ENCODE data around the gene ST7. TPM values are rescaled to one million over a fixed set of nuclear protein-coding genes. Genes with fewer than 3 reads are reported as not detected.

ST7 gene
- total and polyA plus RNA-seq, 5 donors from 2014 or later, result 7.3 to 15.5 (median 9.9) TPM

GRCh38 chr7:117048882-117049281, 95.6 kb downstream of the ST7 start:
- Histone ChIP-seq H3K27ac (ENCODE audit: insufficient read depth, low read length, poor library complexity, severe bottlenecking) (no peak overlapping the region), H3K9me3 (ENCODE audit: control insufficient read depth in 2 of 2, low read length in 2 of 2) (no peaks in the 10 kb centered on the region), H3K27me3 (ENCODE audit: control insufficient read depth, insufficient read depth, low read length) (no peaks in the 10 kb centered on the region), H3K36me3 (ENCODE audit: control insufficient read depth, insufficient read depth, low read length) (no peaks in the 10 kb centered on the region), H3K4me1 (ENCODE audit: control insufficient read depth, insufficient read depth, low read length, poor library complexity, severe bottlenecking) (peaks cover 6% of the 10 kb centered on the region), H3K4me3 (ENCODE audit: low read depth, low read length) (peak overlapping the region; percentile 38)
- peaks cover 4% of the 10 kb centered on the region for H3K36me3 Mint-ChIP-seq
- H3K4me3 Mint-ChIP-seq, result peak overlapping the region in 2 of 4 donors; percentile 3 to 51
- H3K4me1 Mint-ChIP-seq, result peaks cover 13 to 24% (median 17%) of the 10 kb centered on the region in 4 donors
- H3K9me3 Mint-ChIP-seq, result no peaks in the 10 kb centered on the region
- DNase-seq (peak in 1 of 3 donors; percentile 10), ATAC-seq (ENCODE audit: low read depth in 2 of 2) (no peak)
- no peaks in the 10 kb centered on the region for H3K27me3 Mint-ChIP-seq
- H3K27ac Mint-ChIP-seq, result peak overlapping the region in 2 of 3 donors; percentile 11 to 22

- Histone ChIP-seq H3K4me3 (ENCODE audit: low read depth, low read length) (no peak overlapping the region), H3K36me3 (ENCODE audit: control insufficient read depth, insufficient read depth, low read length) (no peaks in the 10 kb centered on the region), H3K9me3 (ENCODE audit: control insufficient read depth in 2 of 2, low read length in 2 of 2) (no peaks in the 10 kb centered on the region), H3K27ac (ENCODE audit: insufficient read depth, low read length, poor library complexity, severe bottlenecking) (no peak overlapping the region), H3K4me1 (ENCODE audit: control insufficient read depth, insufficient read depth, low read length, poor library complexity, severe bottlenecking) (peaks cover 6% of the 10 kb centered on the region), H3K27me3 (ENCODE audit: control insufficient read depth, insufficient read depth, low read length) (no peaks in the 10 kb centered on the region)
- Mint-ChIP-seq H3K36me3 (peaks cover 4% of the 10 kb centered on the region), H3K27ac (peak overlapping the region in 2 of 3 donors; percentile 12 to 32), H3K27me3 (no peaks in the 10 kb centered on the region), H3K4me3 (no peak overlapping the region), H3K9me3 (no peaks in the 10 kb centered on the region), H3K4me1 (peaks cover 13 to 24% (median 16%) of the 10 kb centered on the region in 4 donors)
- DNase-seq, result no peak
- ATAC-seq (ENCODE audit: low read depth in 2 of 2), result no peak
Observed at GRCh38 chr7:117051808-117052207, 98.5 kb downstream of the ST7 start.

DNA sequence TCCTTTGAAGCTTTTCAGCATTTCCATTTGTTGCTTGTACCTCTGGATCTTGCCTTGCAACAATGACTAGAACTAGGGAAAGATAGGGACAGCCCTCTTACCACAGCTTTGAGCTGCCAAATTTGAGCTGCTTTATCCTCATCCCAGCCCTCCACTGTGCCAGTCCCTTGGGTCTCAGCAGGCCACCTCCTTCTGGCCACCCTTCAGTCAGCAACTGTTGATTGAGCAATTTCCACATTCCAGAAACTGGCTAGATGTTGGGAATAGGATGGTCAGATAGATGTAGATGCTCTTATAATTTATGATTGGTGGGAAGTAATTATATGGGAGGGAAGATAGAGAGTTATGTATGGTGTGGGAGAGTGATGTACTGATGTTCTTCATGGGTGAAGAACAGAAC, 100.1 kb downstream of the ST7 start:
- H3K4me3 Mint-ChIP-seq, result no peak overlapping the region
- peaks cover 11 to 16% (median 13%) of the 10 kb centered on the region in 4 donors for H3K4me1 Mint-ChIP-seq
- no peaks in the 10 kb centered on the region for H3K9me3 Mint-ChIP-seq
- H3K27ac Mint-ChIP-seq, result no peak overlapping the region
- Histone ChIP-seq H3K9me3 (ENCODE audit: control insufficient read depth in 2 of 2, low read length in 2 of 2) (no peaks in the 10 kb centered on the region), H3K4me3 (ENCODE audit: low read depth, low read length) (no peak overlapping the region), H3K36me3 (ENCODE audit: control insufficient read depth, insufficient read depth, low read length) (no peaks in the 10 kb centered on the region), H3K4me1 (ENCODE audit: control insufficient read depth, insufficient read depth, low read length, poor library complexity, severe bottlenecking) (peaks cover 5% of the 10 kb centered on the region), H3K27me3 (ENCODE audit: control insufficient read depth, insufficient read depth, low read length) (no peaks in the 10 kb centered on the region), H3K27ac (ENCODE audit: insufficient read depth, low read length, poor library complexity, severe bottlenecking) (no peak overlapping the region)
- ATAC-seq (ENCODE audit: low read depth in 2 of 2), result no peak
- no peak for DNase-seq
- H3K27me3 Mint-ChIP-seq, result no peaks in the 10 kb centered on the region
- H3K36me3 Mint-ChIP-seq, result peaks cover 4% of the 10 kb centered on the region

DNA sequence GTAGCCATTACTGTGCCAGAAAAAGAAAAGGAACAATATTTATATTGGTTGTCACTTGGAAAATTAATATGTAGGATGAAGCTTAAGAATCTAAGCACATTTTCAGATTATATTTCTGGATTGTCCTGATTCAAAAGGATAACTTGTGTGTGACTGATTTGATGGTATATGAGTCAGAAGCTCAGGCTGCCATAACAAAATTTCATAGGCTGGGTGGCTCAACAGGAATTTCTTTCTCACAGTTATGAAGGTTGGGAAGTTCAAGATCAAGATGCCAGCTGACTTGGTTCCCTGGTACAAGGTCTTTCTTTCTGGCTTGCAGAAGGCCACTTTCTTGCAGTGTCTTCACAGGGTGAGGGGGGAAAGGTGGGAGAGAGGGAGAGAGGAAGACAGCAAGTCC, 108.5 kb downstream of the ST7 start:
- DNase-seq (no peak), ATAC-seq (ENCODE audit: low read depth in 2 of 2) (no peak)
- H3K4me3 Mint-ChIP-seq, result no peak overlapping the region
- no peaks in the 10 kb centered on the region for H3K4me1 Mint-ChIP-seq
- Histone ChIP-seq H3K27ac (ENCODE audit: insufficient read depth, low read length, poor library complexity, severe bottlenecking) (no peak overlapping the region), H3K4me1 (ENCODE audit: control insufficient read depth, insufficient read depth, low read length, poor library complexity, severe bottlenecking) (no peaks in the 10 kb centered on the region), H3K4me3 (ENCODE audit: low read depth, low read length) (no peak overlapping the region), H3K36me3 (ENCODE audit: control insufficient read depth, insufficient read depth, low read length) (no peaks in the 10 kb centered on the region), H3K9me3 (ENCODE audit: control insufficient read depth in 2 of 2, low read length in 2 of 2) (no peaks in the 10 kb centered on the region), H3K27me3 (ENCODE audit: control insufficient read depth, insufficient read depth, low read length) (no peaks in the 10 kb centered on the region)
- peaks cover 0 to 1% (median 0%) of the 10 kb centered on the region in 7 donors for H3K9me3 Mint-ChIP-seq
- no peaks in the 10 kb centered on the region for H3K36me3 Mint-ChIP-seq
- no peak overlapping the region for H3K27ac Mint-ChIP-seq
- no peaks in the 10 kb centered on the region for H3K27me3 Mint-ChIP-seq

- H3K4me3 ChIP-seq (ENCODE audit: low read depth, low read length), result no peak overlapping the region
- no peak overlapping the region for H3K4me3 Mint-ChIP-seq
- ATAC-seq (ENCODE audit: low read depth in 2 of 2) (no peak), DNase-seq (no peak)
- no peaks in the 10 kb centered on the region for H3K27me3 Mint-ChIP-seq
- no peaks in the 10 kb centered on the region for H3K36me3 Mint-ChIP-seq
- no peaks in the 10 kb centered on the region for H3K4me1 ChIP-seq (ENCODE audit: control insufficient read depth, insufficient read depth, low read length, poor library complexity, severe bottlenecking)
- no peaks in the 10 kb centered on the region for H3K9me3 ChIP-seq (ENCODE audit: control insufficient read depth in 2 of 2, low read length in 2 of 2)
- H3K9me3 Mint-ChIP-seq, result peaks cover 0 to 1% (median 0%) of the 10 kb centered on the region in 7 donors
- peaks cover 0 to 5% (median 4%) of the 10 kb centered on the region in 4 donors for H3K4me1 Mint-ChIP-seq
- no peaks in the 10 kb centered on the region for H3K36me3 ChIP-seq (ENCODE audit: control insufficient read depth, insufficient read depth, low read length)
- no peak overlapping the region for H3K27ac Mint-ChIP-seq
- no peaks in the 10 kb centered on the region for H3K27me3 ChIP-seq (ENCODE audit: control insufficient read depth, insufficient read depth, low read length)
- H3K27ac ChIP-seq (ENCODE audit: insufficient read depth, low read length, poor library complexity, severe bottlenecking), result no peak overlapping the region
Observed at GRCh38 chr7:117062300-117062699, 109.0 kb downstream of the ST7 start.

DNA sequence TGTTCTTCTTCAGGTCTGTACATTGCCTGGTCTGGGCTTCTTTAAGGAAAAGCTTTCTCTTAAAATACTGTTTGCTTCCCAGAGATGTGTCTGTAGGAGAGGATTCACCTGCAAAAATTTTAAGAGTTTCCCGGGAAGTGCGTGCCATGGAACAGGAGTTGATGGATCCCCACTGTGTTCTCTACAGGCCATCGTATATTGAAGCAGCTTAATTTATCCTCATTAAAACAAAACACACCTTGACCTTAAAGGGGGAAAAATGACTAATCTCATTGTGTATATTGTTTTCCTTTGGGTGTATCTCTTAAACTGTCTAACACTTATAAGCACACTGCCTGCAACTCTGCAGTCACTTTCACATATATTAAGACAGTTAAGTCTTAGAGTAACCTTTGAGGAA, 111.4 kb downstream of the ST7 start:
- peaks cover 4% of the 10 kb centered on the region for H3K4me1 ChIP-seq (ENCODE audit: control insufficient read depth, insufficient read depth, low read length, poor library complexity, severe bottlenecking)
- no peak overlapping the region for H3K4me3 Mint-ChIP-seq
- H3K9me3 Mint-ChIP-seq, result peaks cover 0 to 1% (median 0%) of the 10 kb centered on the region in 7 donors
- H3K4me1 Mint-ChIP-seq, result peaks cover 7 to 20% (median 17%) of the 10 kb centered on the region in 4 donors
- no peaks in the 10 kb centered on the region for H3K27me3 ChIP-seq (ENCODE audit: control insufficient read depth, insufficient read depth, low read length)
- H3K4me3 ChIP-seq (ENCODE audit: low read depth, low read length), result no peak overlapping the region
- H3K36me3 ChIP-seq (ENCODE audit: control insufficient read depth, insufficient read depth, low read length), result no peaks in the 10 kb centered on the region
- no peaks in the 10 kb centered on the region for H3K36me3 Mint-ChIP-seq
- no peak overlapping the region for H3K27ac Mint-ChIP-seq
- DNase-seq (no peak), ATAC-seq (ENCODE audit: low read depth in 2 of 2) (no peak)
- no peaks in the 10 kb centered on the region for H3K9me3 ChIP-seq (ENCODE audit: control insufficient read depth in 2 of 2, low read length in 2 of 2)
- H3K27ac ChIP-seq (ENCODE audit: insufficient read depth, low read length, poor library complexity, severe bottlenecking), result no peak overlapping the region
- no peaks in the 10 kb centered on the region for H3K27me3 Mint-ChIP-seq

GRCh38 chr7:117065571-117066150, 112.4 kb downstream of the ST7 start:
- H3K27ac ChIP-seq (ENCODE audit: insufficient read depth, low read length, poor library complexity, severe bottlenecking), result no peak overlapping the region
- no peaks in the 10 kb centered on the region for H3K36me3 ChIP-seq (ENCODE audit: control insufficient read depth, insufficient read depth, low read length)
- Mint-ChIP-seq H3K27ac (peak overlapping the region in 1 of 3 donors; percentile 39), H3K4me1 (peaks cover 7 to 20% (median 19%) of the 10 kb centered on the region in 4 donors), H3K9me3 (peaks cover 0 to 1% (median 0%) of the 10 kb centered on the region in 7 donors), H3K4me3 (no peak overlapping the region), H3K36me3 (no peaks in the 10 kb centered on the region), H3K27me3 (no peaks in the 10 kb centered on the region)
- no peaks in the 10 kb centered on the region for H3K27me3 ChIP-seq (ENCODE audit: control insufficient read depth, insufficient read depth, low read length)
- DNase-seq (no peak), ATAC-seq (ENCODE audit: low read depth in 2 of 2) (no peak)
- peaks cover 4% of the 10 kb centered on the region for H3K4me1 ChIP-seq (ENCODE audit: control insufficient read depth, insufficient read depth, low read length, poor library complexity, severe bottlenecking)
- H3K4me3 ChIP-seq (ENCODE audit: low read depth, low read length), result no peak overlapping the region
- H3K9me3 ChIP-seq (ENCODE audit: control insufficient read depth in 2 of 2, low read length in 2 of 2), result no peaks in the 10 kb centered on the region

GRCh38 chr7:117066668-117067067, 113.4 kb downstream of the ST7 start:
- DNase-seq (no peak), ATAC-seq (ENCODE audit: low read depth in 2 of 2) (no peak)
- Mint-ChIP-seq H3K4me3 (no peak overlapping the region), H3K27ac (no peak overlapping the region), H3K27me3 (no peaks in the 10 kb centered on the region), H3K9me3 (peaks cover 0 to 1% (median 0%) of the 10 kb centered on the region in 7 donors), H3K36me3 (no peaks in the 10 kb centered on the region), H3K4me1 (peaks cover 12 to 24% (median 21%) of the 10 kb centered on the region in 4 donors)
- Histone ChIP-seq H3K27ac (ENCODE audit: insufficient read depth, low read length, poor library complexity, severe bottlenecking) (no peak overlapping the region), H3K27me3 (ENCODE audit: control insufficient read depth, insufficient read depth, low read length) (no peaks in the 10 kb centered on the region), H3K4me3 (ENCODE audit: low read depth, low read length) (no peak overlapping the region), H3K9me3 (ENCODE audit: control insufficient read depth in 2 of 2, low read length in 2 of 2) (no peaks in the 10 kb centered on the region), H3K4me1 (ENCODE audit: control insufficient read depth, insufficient read depth, low read length, poor library complexity, severe bottlenecking) (peaks cover 4% of the 10 kb centered on the region), H3K36me3 (ENCODE audit: control insufficient read depth, insufficient read depth, low read length) (no peaks in the 10 kb centered on the region)

Measured in CD4-positive, CD25-positive, alpha-beta regulatory T cell (primary cell).